IMR-90 (cell line): ENCODE results near the gene PADI6. TPM values are rescaled to one million over a fixed set of nuclear protein-coding genes. Genes with fewer than 3 reads are reported as not detected.

ENCODE experiments used
- ATAC-seq: fragments of 200-7000 bp; cut with Tn5 transposase; 2 replicates; pipeline ENCODE4 v1.9.1; 2020; ENCODE audit warnings: low read depth, mild to moderate bottlenecking, moderate library complexity
- BruUV-seq: library from RNA; stranded (reverse); fragments of 400-500 nt; replicated peaks from 2 replicates; lab custom pipeline; 2021; lab: Mats Ljungman, UMichigan
- CTCF ChIA-PET: fragments of 300-600 bp; formaldehyde crosslinking; extraction: SDS; loops from one replicate; lab custom pipeline; 2021; ENCODE audit warnings: antibody characterized with exemption; lab: Yijun Ruan, JAX
- POLR2A ChIA-PET: fragments of 300-600 bp; sonication (Branson Sonifier 250); formaldehyde crosslinking; loops from one replicate; lab custom pipeline; 2022; ENCODE audit warnings: antibody characterized with exemption; ENCODE audit not compliant: unreplicated experiment; lab: Charles Lee
- DNase-seq: peaks from one replicate; pipeline ENCODE4 v3.0.0; 2013
- H2AFZ ChIP-seq: replicated peaks from 2 replicates; pipeline ENCODE3; 2013; ENCODE audit warnings: low read length, mild to moderate bottlenecking; ENCODE audit not compliant: poor library complexity
- H2AK5ac ChIP-seq: 2 replicates; pipeline ENCODE4 v1.6.1; 2013; ENCODE audit warnings: low read depth, low read length, inconsistent platforms
- H2AK9ac ChIP-seq: replicated peaks from 2 replicates; pipeline ENCODE3; 2013; ENCODE audit warnings: mild to moderate bottlenecking, low read depth, low read length, moderate library complexity; ENCODE audit not compliant: poor library complexity
- H2BK120ac ChIP-seq: 2 replicates; pipeline ENCODE4 v1.6.1; 2013; ENCODE audit warnings: low read depth, low read length, inconsistent platforms
- H2BK15ac ChIP-seq: 3 replicates; pipeline ENCODE4 v1.6.1; 2013; ENCODE audit warnings: low read depth, low read length, inconsistent platforms
- H2BK20ac ChIP-seq: 2 replicates; pipeline ENCODE4 v1.6.1; 2013; ENCODE audit warnings: low read depth, mild to moderate bottlenecking, inconsistent platforms, low read length, moderate library complexity
- H2BK5ac ChIP-seq: 2 replicates; pipeline ENCODE4 v1.6.1; 2013; ENCODE audit warnings: mild to moderate bottlenecking, low read depth, low read length, inconsistent platforms; ENCODE audit not compliant: poor library complexity, severe bottlenecking
- H3K14ac ChIP-seq: replicated peaks from 2 replicates; pipeline ENCODE4 v1.6.1; 2013; ENCODE audit warnings: low read depth, low read length, inconsistent platforms
- H3K18ac ChIP-seq: 2 replicates; pipeline ENCODE4 v1.6.1; 2013; ENCODE audit warnings: low read depth, low read length, control low read depth
- H3K23ac ChIP-seq: 2 replicates; pipeline ENCODE4 v1.6.1; 2013; ENCODE audit warnings: low read depth, low read length, inconsistent platforms
- H3K27ac ChIP-seq: 2 replicates; pipeline ENCODE4 v1.5.1; 2013; ENCODE audit warnings: mild to moderate bottlenecking, control low read depth, low read length; ENCODE audit not compliant: insufficient read depth
- H3K27me3 ChIP-seq: 2 replicates; pipeline ENCODE4 v1.6.1; 2013; ENCODE audit warnings: low read length; ENCODE audit not compliant: control insufficient read depth, insufficient read depth
- H3K36me3 ChIP-seq: 2 replicates; pipeline ENCODE4 v1.6.1; 2013; ENCODE audit warnings: low read length, mixed read lengths; ENCODE audit not compliant: control insufficient read depth, insufficient read depth
- H3K4ac ChIP-seq: 2 replicates; pipeline ENCODE4 v1.6.1; 2013; ENCODE audit warnings: low read depth, low read length, inconsistent platforms
- H3K4me1 ChIP-seq: 2 replicates; pipeline ENCODE4 v1.6.1; 2013; ENCODE audit warnings: low read length, mixed read lengths; ENCODE audit not compliant: control insufficient read depth, insufficient read depth
- H3K4me2 ChIP-seq: 2 replicates; pipeline ENCODE4 v1.6.1; 2013; ENCODE audit warnings: low read depth, mild to moderate bottlenecking, control low read depth, low read length, moderate library complexity
- H3K4me3 ChIP-seq: 2 replicates; pipeline ENCODE4 v1.5.1; 2013; ENCODE audit warnings: low read depth, mild to moderate bottlenecking, control low read depth, low read length, moderate library complexity; ENCODE audit not compliant: insufficient read depth
- H3K56ac ChIP-seq: 2 replicates; pipeline ENCODE4 v1.6.1; 2013; ENCODE audit warnings: low read length, inconsistent platforms; ENCODE audit not compliant: insufficient read depth; ENCODE audit errors: extremely low read depth
- H3K79me1 ChIP-seq, 2 experiments: 2 replicates each; pipeline ENCODE4 v1.6.1; 2013; ENCODE audit warnings: low read length in 2 of 2, inconsistent platforms in 1 of 2, low read depth in 1 of 2
- H3K9ac ChIP-seq: 2 replicates; pipeline ENCODE4 v1.6.1; 2013; ENCODE audit warnings: low read depth, low read length, control low read depth
- H3K9me1 ChIP-seq: 2 replicates; pipeline ENCODE4 v1.6.1; 2013; ENCODE audit warnings: low read length, inconsistent platforms; ENCODE audit not compliant: insufficient read depth
- H3K9me3 ChIP-seq: 2 replicates; pipeline ENCODE4 v1.6.1; 2013; ENCODE audit warnings: low read length; ENCODE audit not compliant: control insufficient read depth, insufficient read depth
- H4K20me1 ChIP-seq: 2 replicates; pipeline ENCODE4 v1.6.1; 2013; ENCODE audit warnings: low read length, inconsistent platforms; ENCODE audit not compliant: insufficient read depth
- H4K5ac ChIP-seq: 2 replicates; pipeline ENCODE4 v1.6.1; 2013; ENCODE audit warnings: mild to moderate bottlenecking, low read depth, low read length, control low read depth
- H4K8ac ChIP-seq, 2 experiments: 2 replicates each; pipeline ENCODE4 v1.6.1; 2013; ENCODE audit warnings: low read depth in 2 of 2, low read length in 2 of 2, control low read depth in 1 of 2, inconsistent platforms in 1 of 2
- H4K91ac ChIP-seq: 2 replicates; pipeline ENCODE4 v1.6.1; 2013; ENCODE audit warnings: low read depth, low read length, inconsistent platforms; ENCODE audit not compliant: insufficient read depth
- BHLHE40 ChIP-seq: fragments of 150-350 bp; IDR thresholded peaks from 2 replicates; pipeline ENCODE4 v1.6.1; 2016; ENCODE audit warnings: mild to moderate bottlenecking, low read depth, low read length
- CEBPB ChIP-seq: IDR thresholded peaks from 2 replicates; pipeline ENCODE4 v1.6.1; 2012; ENCODE audit warnings: low read depth, low read length, improper control_type of control experiment
- CHD1 ChIP-seq: IDR thresholded peaks from 2 replicates; pipeline ENCODE4 v1.6.1; 2012; ENCODE audit warnings: low read depth, low read length, improper control_type of control experiment
- CTCF ChIP-seq: conservative IDR thresholded peaks from 2 replicates; pipeline ENCODE4 v1.5.1; 2012; ENCODE audit warnings: mild to moderate bottlenecking, low read depth, low read length, improper control_type of control experiment
- MAFK ChIP-seq: IDR thresholded peaks from 2 replicates; pipeline ENCODE4 v1.6.1; 2012; ENCODE audit warnings: low read depth, low read length, improper control_type of control experiment
- MAZ ChIP-seq: IDR thresholded peaks from 2 replicates; pipeline ENCODE4 v1.6.1; 2012; ENCODE audit warnings: low read depth, mild to moderate bottlenecking, low read length, improper control_type of control experiment, moderate library complexity, borderline replicate concordance
- MXI1 ChIP-seq: IDR thresholded peaks from 2 replicates; pipeline ENCODE4 v1.6.1; 2012; ENCODE audit warnings: low read depth, mild to moderate bottlenecking, low read length, moderate library complexity, borderline replicate concordance
- NFE2L2 ChIP-seq: fragments of 150-350 bp; IDR thresholded peaks from 2 replicates; pipeline ENCODE4 v1.6.1; 2016; ENCODE audit warnings: low read depth, mild to moderate bottlenecking, low read length
- POLR2A ChIP-seq: IDR thresholded peaks from 2 replicates; pipeline ENCODE4 v1.6.1; 2012; ENCODE audit warnings: mild to moderate bottlenecking, low read depth, low read length
- RAD21 ChIP-seq: IDR thresholded peaks from 2 replicates; pipeline ENCODE4 v1.6.1; 2012; ENCODE audit warnings: low read length, improper control_type of control experiment
- RCOR1 ChIP-seq: IDR thresholded peaks from 2 replicates; pipeline ENCODE4 v1.6.1; 2012; ENCODE audit warnings: mild to moderate bottlenecking, low read length, improper control_type of control experiment; ENCODE audit not compliant: insufficient replicate concordance
- SMC3 ChIP-seq: fragments of 150-350 bp; IDR thresholded peaks from 2 replicates; pipeline ENCODE4 v1.6.1; 2016; ENCODE audit warnings: low read depth, mild to moderate bottlenecking, antibody characterized with exemption, low read length, moderate library complexity
- USF2 ChIP-seq: fragments of 150-350 bp; IDR thresholded peaks from 2 replicates; pipeline ENCODE4 v1.6.1; 2017; ENCODE audit warnings: mild to moderate bottlenecking, antibody characterized with exemption, low read length, low read depth
- WGBS, 2 experiments: methylation state at CpG; one replicate each; pipeline versions ENCODE4 v1.1.5 to v1.1.7; 2013; ENCODE audit warnings: missing lambda C conversion rate in 2 of 2; ENCODE audit not compliant: insufficient read length in 1 of 2; ENCODE audit errors: extremely low coverage in 2 of 2; 5-methylcytosine and 5-hydroxymethylcytosine counted together
- dilution Hi-C: fragments of 300-500 bp; cut with HindIII; formaldehyde crosslinking; loops from one replicate; pipeline ENCODE4 v1.14.3; 2018; ENCODE audit warnings: low sequenced_read_pairs; ENCODE audit not compliant: unreplicated experiment
- in situ Hi-C: fragments of 300-500 bp; cut with MboI; formaldehyde crosslinking; loops from 3 replicates; pipeline ENCODE4 v1.14.3; 2019; ENCODE audit warnings: low sequenced_read_pairs, inconsistent platforms, mixed read lengths
- intact Hi-C: fragments of 100-400 bp; cut with micrococcal nuclease; formaldehyde crosslinking; loops from 2 replicates; pipeline ENCODE4 v1.10.0; 2022
- polyA plus RNA-seq, 3 experiments: library from polyadenylated mRNA; depleted of rRNA; stranded (reverse); fragments of >200 nt; gene quantifications; 2 replicates each; pipeline ENCODE4 v1.2.3, GENCODE V29; 2012; ENCODE audit warnings: low replicate concordance in 1 of 3
- total RNA-seq: library from RNA; depleted of rRNA; stranded (reverse); fragments of >200 nt; gene quantifications from 2 replicates; pipeline ENCODE4 v1.2.3, GENCODE V29; 2012
- TF ChIP-seq, protein P1 (sequence below): fragments of 150-350 bp; IDR thresholded peaks from 2 replicates; pipeline ENCODE4 v1.6.1; 2016; ENCODE audit warnings: low read depth, mild to moderate bottlenecking, low read length, moderate library complexity, borderline replicate concordance

Gene PADI6
- total and polyA plus RNA-seq, 2 of the 4 experiments (the other 2 are of a cell fraction): not detected

DNA sequence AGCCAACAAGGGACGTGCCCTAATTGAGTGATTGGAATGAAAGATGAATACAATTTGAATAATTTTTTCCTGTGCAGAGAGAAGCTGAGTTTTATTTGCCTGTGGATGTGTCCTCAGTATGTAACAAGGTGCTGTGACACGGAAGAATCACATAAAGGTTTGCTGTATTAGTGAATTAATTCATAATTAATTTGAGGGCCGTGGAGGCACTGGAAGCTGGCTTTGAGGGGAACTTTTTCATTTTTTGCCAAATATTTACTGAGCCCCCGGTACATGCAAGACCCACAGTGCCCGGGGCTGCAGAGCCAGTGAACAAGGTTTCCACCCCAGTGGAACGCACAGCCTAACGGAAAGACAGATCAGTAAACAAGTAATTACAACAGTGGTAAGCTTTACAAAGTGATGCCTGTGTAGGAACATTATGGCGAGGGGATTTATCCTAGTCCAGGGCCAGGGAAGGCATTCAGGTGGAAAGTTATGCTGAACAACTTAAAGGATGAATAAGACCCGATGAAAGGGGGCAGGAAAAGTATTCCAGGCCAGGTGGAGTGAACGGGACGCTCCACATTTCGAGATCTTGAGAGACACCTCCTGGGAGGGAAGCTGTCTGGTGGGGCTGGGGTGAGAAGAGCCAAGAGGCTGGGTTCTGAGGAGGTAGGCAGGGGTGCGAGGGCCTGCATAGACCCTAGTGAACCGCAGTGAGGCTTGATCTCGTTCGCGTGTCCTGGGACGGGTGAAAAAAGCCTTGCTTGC lies 68.3 kb downstream of the PADI6 start:
- DNase-seq: no peak
- dilution Hi-C loops (no loop called here), intact Hi-C loops (no loop called here), in situ Hi-C loops (no loop called here)
- Histone ChIP-seq H3K4me3 (peak overlapping the region; percentile 56), H2AFZ (peak overlapping the region; percentile 93), H3K9ac (peak overlapping the region; percentile 90), H3K4me2 (peak overlapping the region; percentile 79), H3K14ac (peak overlapping the region; percentile 97), H2AK9ac (peak overlapping the region; percentile 71), H3K4me1 (peaks cover 22% of the 10 kb centered on the region), H3K56ac (peak overlapping the region; percentile 91), H3K36me3 (peaks cover 2% of the 10 kb centered on the region), H2BK5ac (peak overlapping the region; percentile 81), H4K5ac (peak overlapping the region; percentile 76), H3K9me1 (peaks cover 4% of the 10 kb centered on the region; the same call in 1 of the 2 replicates), H3K9me3 (no peaks in the 10 kb centered on the region), H2BK15ac (peak overlapping the region; percentile 92; the same call in 2 of the 3 replicates), H3K79me1 (peaks cover 8 to 25% of the 10 kb centered on the region in 2 experiments), H3K4ac (peak overlapping the region; percentile 89), H3K27me3 (no peaks in the 10 kb centered on the region), H3K27ac (peak overlapping the region; percentile 85), H4K20me1 (peaks cover 15% of the 10 kb centered on the region), H4K8ac (peak overlapping the region; percentile 91 to 92), H3K23ac (peak overlapping the region; percentile 88), H3K18ac (peak overlapping the region; percentile 43), H2BK20ac (peak overlapping the region; percentile 32; the same call in 1 of the 2 replicates), H2AK5ac (peak overlapping the region; percentile 73), H2BK120ac (peak overlapping the region; percentile 81), H4K91ac (peak overlapping the region; percentile 74)
- BruUV-seq: no TSS peak
- ChIA-PET CTCF (no interaction called here), POLR2A (interaction anchor here (0.5 to 0.7 kb wide), 2 partner anchors 244 to 1059 kb away, joined by 3 to 7 read pairs; no protein-coding TSS in a partner anchor)
- WGBS, 2 experiments: 67% methylated on average over 8 of the region's 18 CpGs; no CpG with 5 or more reads in 1 of the 2 experiments
- ATAC-seq: no peak
- no peak for TF ChIP-seq BHLHE40
- TF ChIP-seq, protein P1, sequence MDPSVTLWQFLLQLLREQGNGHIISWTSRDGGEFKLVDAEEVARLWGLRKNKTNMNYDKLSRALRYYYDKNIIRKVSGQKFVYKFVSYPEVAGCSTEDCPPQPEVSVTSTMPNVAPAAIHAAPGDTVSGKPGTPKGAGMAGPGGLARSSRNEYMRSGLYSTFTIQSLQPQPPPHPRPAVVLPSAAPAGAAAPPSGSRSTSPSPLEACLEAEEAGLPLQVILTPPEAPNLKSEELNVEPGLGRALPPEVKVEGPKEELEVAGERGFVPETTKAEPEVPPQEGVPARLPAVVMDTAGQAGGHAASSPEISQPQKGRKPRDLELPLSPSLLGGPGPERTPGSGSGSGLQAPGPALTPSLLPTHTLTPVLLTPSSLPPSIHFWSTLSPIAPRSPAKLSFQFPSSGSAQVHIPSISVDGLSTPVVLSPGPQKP: no peak
- TF ChIP-seq POLR2A: no peak
- no peak for TF ChIP-seq USF2
- no peak for TF ChIP-seq CEBPB
- no peak for TF ChIP-seq MAFK
- TF ChIP-seq RCOR1: no peak
- TF ChIP-seq NFE2L2: no peak
- TF ChIP-seq RAD21: no peak
- no peak for TF ChIP-seq SMC3
- no peak for TF ChIP-seq CHD1
- TF ChIP-seq CTCF: no peak
- no peak for TF ChIP-seq MAZ
- no peak for TF ChIP-seq MXI1
